IPS-18a (cell line): ENCODE results near the gene DDRGK1.

Source experiments
- H3K27ac ChIP-seq: one replicate; pipeline ENCODE4 v1.5.1; 2013; ENCODE audit warnings: low read length
- H3K27me3 ChIP-seq: one replicate; pipeline ENCODE4 v1.6.1; 2013; ENCODE audit warnings: mild to moderate bottlenecking, low read length; ENCODE audit not compliant: control insufficient read depth, insufficient read depth
- H3K36me3 ChIP-seq: one replicate; pipeline ENCODE4 v1.6.1; 2013; ENCODE audit warnings: low read depth, low read length; ENCODE audit not compliant: control insufficient read depth
- H3K4me1 ChIP-seq: one replicate; pipeline ENCODE4 v1.6.1; 2013; ENCODE audit warnings: low read depth, low read length; ENCODE audit not compliant: control insufficient read depth
- H3K4me3 ChIP-seq: one replicate; pipeline ENCODE4 v1.5.1; 2013; ENCODE audit warnings: low read length
- H3K9ac ChIP-seq: one replicate; pipeline ENCODE4 v1.6.1; 2013; ENCODE audit warnings: mild to moderate bottlenecking, low read length, moderate library complexity
- H3K9me3 ChIP-seq: one replicate; pipeline ENCODE4 v1.6.1; 2013; ENCODE audit warnings: low read depth, low read length; ENCODE audit not compliant: control insufficient read depth

Gene DDRGK1

DNA sequence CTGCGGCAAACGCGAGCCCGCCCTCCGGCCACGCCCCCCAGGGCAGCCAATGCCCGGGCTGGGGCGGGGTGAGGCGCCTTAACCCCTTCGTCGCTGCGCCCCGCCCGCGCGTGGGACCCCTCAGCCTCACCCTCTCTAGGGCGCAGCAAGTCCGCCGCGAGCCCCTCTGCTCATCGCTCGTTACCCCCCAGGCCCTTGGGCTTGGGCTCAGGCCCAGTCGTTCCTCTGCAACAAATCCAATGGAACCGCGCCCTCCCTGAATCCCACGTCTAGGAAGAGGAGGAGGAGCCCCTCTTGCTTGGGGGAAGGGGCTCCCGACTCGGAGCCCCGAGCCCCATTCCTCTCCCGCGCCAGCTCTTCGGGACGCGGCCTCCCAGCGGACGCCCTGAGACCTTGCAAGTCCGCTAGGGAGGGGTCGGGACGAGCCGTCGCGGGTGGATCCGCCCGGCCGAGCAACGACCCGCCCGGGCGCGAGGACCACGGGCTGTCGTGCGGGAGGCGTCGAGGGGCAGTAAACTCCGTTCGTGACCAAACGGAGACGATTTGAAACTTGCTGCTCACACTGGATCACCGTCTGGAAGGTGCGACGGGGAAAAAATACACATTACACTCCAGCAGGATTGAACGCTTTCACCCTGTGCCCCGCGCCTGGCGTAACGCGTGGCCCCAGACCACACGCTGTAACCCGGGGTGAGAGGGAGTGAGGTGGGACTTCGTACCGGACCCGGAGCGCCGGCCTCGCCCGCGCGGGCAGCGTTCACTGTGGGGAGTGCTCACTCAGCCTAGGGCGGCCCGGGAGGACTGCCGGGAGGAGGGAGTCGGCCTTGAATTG lies 30.7 kb downstream of the DDRGK1 start:
- H3K36me3 ChIP-seq, result no peaks in the 10 kb centered on the region
- H3K27ac ChIP-seq, result peak overlapping the region; percentile 45
- peak overlapping the region; percentile 85 for H3K4me3 ChIP-seq
- no peaks in the 10 kb centered on the region for H3K9me3 ChIP-seq
- peak overlapping the region; percentile 76 for H3K9ac ChIP-seq
- H3K27me3 ChIP-seq, result peaks cover 5% of the 10 kb centered on the region
- H3K4me1 ChIP-seq, result peaks cover 17% of the 10 kb centered on the region

DNA sequence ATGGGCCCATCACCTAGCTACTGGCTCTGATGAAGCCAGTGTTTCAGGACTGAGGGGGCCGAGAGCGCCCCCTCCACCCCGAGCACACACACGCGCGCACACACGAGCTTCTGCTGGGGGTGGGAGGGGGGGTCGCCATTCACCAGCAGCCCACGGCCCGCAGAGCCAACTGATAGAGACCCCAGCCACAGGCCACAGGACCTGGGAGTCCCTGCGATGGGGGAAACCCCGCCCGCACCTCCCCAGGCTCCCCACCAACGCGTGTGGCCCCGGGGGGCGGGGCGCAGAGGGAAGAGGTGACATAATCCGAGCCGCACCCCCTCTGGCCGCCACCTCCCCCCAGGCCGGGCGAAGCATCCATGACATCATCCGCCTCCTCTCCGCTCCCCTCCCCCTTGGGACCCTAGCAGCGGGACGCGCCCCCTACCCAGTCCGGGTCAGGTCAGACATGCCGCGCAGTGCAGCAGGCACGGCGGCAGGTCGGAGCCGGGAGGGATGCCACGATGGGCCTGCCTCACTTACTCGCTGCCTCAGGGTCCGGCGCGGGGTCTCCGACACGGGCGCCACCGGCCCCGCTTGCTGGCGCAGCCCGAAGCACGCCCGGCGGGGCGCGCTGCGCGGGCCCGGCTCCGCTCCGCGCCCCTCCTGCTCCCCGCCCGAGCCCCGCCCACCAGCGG lies 31.4 kb downstream of the DDRGK1 start, which contains the start of gene LZTS3:
Gene LZTS3 (minus strand): TSS at position 617 of the 677 bp plus-strand sequence. CDS start 6,386 bp downstream, outside the sequence.
- Histone ChIP-seq H3K9ac (peak within 1 kb of the TSS; percentile 76), H3K4me3 (peak within 1 kb of the TSS; percentile 85), H3K27me3 (peaks cover 5% of the 10 kb centered on the region), H3K27ac (peak within 1 kb of the TSS; percentile 45), H3K36me3 (no peaks in the 10 kb centered on the region), H3K4me1 (peaks cover 17% of the 10 kb centered on the region), H3K9me3 (no peaks in the 10 kb centered on the region)

DNA sequence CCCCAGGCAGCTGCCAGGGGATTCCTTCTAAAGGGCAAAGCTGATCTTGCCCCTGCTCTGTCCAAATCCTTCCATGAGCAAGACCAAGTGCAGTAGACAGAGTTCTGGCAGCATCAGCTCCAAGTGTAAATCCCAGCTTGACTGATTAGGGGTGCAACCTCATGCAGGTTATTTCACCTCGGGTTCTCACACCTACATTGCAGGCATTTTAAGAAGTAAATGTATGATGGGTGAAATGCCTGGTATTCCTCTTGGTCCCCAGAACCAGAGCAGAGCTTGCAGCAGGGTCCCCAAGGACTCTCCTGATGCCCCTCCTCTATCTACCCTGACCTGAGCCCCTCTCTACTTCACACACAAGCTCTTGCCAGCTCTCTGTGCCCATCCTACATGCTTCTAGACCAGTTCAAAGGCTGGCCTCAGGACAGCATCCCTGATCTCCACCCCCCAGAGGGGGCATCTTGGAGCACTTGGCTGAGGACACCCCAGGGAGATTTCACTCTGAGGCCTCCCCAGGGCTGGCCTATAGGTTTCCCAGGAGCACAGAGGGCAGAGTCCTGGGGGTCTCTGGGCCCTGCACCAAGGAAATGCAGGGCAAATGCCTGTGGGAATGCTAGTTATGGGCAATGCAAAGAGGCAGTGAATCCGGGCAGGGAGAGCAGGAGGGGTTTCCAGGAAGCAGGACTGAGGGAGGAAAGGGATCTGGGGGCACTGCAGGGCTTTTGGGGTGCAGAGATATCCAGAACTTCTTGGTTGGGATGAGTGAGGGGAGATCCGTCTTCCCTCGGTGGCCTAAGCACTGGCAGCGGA lies 32.2 kb downstream of the DDRGK1 start:
- no peak overlapping the region for H3K9ac ChIP-seq
- peak overlapping the region; percentile 85 for H3K4me3 ChIP-seq

DNA sequence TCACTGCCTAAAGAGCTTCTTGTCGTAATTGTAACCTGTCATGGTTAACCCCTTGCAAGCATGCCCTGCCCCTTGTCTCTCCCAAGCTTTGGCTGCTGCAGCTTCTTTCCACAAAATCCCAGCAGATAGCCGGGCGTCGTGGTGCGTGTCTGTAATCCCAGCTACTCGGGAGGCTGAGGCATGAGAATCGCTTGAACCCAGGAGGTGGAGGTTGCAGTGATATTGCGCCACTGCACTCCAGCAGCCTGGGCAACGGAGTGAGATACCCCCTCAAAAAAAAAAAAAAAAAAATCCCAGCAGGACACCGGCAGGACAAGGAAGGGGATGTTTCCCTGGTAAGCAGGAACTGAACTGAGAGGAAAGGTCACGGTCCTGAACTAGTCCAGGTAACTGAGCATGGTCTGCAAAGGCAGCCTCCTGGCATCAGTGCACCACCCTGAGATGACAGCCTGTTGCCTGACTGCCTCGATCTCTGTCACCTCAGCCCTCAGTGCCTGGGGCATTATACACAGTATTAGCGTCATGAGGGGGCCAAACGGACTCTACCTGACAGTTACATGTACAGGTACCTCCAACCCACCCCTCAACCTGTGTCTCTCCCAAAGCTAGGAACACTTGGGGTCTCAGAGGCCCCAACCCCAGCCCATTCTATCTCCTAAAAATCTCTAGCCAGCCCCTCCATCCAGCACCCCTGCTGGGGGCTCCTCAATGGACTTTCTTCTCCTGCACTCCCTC lies 32.9 kb downstream of the DDRGK1 start:
- Histone ChIP-seq H3K9me3 (no peaks in the 10 kb centered on the region), H3K27me3 (peaks cover 12% of the 10 kb centered on the region), H3K4me3 (no peak overlapping the region), H3K27ac (no peak overlapping the region), H3K36me3 (no peaks in the 10 kb centered on the region), H3K4me1 (peaks cover 22% of the 10 kb centered on the region), H3K9ac (no peak overlapping the region)

More for the DNA sequence above, 32.2 kb downstream of the DDRGK1 start:
- Histone ChIP-seq H3K9me3 (no peaks in the 10 kb centered on the region), H3K4me1 (peaks cover 20% of the 10 kb centered on the region), H3K36me3 (no peaks in the 10 kb centered on the region), H3K27me3 (peaks cover 9% of the 10 kb centered on the region), H3K27ac (no peak overlapping the region)

DNA sequence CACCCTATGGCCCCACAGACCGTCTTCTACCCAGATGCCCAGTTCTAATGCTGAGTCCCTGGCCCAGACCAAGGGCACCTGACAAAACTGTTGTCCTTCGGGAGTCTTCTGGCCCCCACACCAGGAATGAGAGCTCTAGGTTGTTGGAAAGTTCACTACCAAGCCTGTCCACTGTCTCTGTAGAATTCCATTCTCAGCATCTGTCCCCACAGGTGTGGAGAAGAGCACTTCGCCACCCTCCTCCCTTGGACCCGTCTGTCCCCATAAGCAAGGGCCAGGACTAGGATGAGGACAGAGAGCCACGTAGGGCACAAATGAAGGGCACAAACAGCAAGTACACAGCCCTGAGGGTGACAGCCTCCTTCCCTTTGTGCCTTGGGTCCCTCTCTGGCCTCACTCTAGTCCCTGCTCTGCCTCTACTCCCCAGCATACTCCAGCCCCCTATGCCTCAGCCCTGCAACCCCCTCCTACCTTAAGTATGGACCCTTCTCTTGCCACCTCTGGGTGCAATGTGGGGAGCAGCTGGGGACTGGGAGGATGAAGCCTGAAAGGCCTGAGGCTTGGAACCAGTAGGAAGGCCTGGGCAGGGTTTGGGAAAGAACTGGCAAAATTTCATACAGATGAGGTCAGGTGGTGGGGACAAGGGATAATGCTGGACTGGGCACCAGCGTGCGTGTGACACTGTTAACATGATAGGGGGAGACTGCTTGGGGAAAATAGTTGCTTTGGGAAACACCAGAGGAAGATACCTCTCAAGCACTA lies 35.5 kb downstream of the DDRGK1 start:
- Histone ChIP-seq H3K9ac (peak overlapping the region; percentile 60), H3K4me1 (peaks cover 10% of the 10 kb centered on the region), H3K4me3 (peak overlapping the region; percentile 58), H3K27ac (no peak overlapping the region), H3K9me3 (no peaks in the 10 kb centered on the region), H3K36me3 (no peaks in the 10 kb centered on the region), H3K27me3 (peaks cover 12% of the 10 kb centered on the region)

DNA sequence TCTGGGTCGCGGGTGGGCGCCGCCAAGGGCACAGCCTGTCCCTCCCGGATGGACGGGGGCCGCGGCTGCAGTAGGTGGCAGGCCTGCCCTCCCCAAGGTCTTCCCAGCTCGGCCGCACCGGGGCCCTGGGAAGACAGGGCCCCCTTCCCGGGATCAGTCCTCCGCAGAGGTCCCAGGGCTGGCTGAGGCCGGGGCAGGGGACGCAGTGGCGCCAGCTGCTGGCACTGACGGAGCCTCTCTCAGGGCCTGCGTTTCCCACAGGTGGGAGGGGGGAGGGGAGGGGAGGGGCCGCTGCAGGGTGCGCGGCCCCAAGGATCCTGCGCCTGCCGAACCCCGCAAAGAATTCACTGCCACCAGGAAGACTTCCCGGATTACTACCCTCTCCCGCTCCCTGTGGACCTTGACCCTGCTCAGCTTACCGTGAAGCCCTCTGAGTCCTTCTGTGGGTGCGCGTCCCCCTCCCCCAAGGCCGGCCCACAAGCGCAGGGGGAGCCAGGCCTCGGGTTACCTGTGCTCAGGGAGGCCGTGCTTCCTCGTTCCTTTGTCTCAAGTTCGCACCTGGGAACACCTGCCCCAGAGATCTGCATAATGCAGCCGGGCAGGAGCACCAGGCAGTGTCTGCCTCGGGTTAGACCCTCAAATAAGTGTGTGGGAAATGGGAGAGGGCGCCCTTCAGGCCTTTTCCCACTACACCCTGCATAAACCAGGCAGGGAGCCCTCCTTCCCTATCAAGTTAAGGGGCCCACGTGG lies 36.2 kb downstream of the DDRGK1 start:
- peak overlapping the region; percentile 60 for H3K9ac ChIP-seq
- peak overlapping the region; percentile 58 for H3K4me3 ChIP-seq

DNA sequence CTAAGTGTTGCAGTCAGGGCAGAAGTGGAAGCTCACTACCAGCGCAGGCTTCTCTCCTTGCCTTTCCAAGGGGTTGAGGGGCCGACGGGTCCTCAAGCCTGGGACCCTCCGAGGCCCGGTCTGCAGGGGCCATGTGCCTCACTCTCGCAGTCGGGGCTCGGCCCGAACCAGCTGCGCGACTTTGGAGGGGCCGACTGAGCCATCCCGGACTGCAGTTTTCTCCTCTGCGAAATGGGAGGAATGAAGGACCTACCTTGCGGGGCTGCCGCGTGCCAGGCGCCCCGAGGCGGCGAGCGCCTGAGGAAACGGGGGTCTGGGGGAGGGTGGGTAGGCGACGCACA lies 36.8 kb downstream of the DDRGK1 start:
- H3K36me3 ChIP-seq, result no peaks in the 10 kb centered on the region
- no peak overlapping the region for H3K27ac ChIP-seq
- no peaks in the 10 kb centered on the region for H3K9me3 ChIP-seq
- peaks cover 10% of the 10 kb centered on the region for H3K4me1 ChIP-seq
- peak overlapping the region; percentile 60 for H3K9ac ChIP-seq
- peaks cover 12% of the 10 kb centered on the region for H3K27me3 ChIP-seq
- peak overlapping the region; percentile 58 for H3K4me3 ChIP-seq

More for the DNA sequence above, 36.2 kb downstream of the DDRGK1 start:
- Histone ChIP-seq H3K9me3 (no peaks in the 10 kb centered on the region), H3K27me3 (peaks cover 12% of the 10 kb centered on the region), H3K4me1 (peaks cover 10% of the 10 kb centered on the region), H3K36me3 (no peaks in the 10 kb centered on the region), H3K27ac (no peak overlapping the region)

DNA sequence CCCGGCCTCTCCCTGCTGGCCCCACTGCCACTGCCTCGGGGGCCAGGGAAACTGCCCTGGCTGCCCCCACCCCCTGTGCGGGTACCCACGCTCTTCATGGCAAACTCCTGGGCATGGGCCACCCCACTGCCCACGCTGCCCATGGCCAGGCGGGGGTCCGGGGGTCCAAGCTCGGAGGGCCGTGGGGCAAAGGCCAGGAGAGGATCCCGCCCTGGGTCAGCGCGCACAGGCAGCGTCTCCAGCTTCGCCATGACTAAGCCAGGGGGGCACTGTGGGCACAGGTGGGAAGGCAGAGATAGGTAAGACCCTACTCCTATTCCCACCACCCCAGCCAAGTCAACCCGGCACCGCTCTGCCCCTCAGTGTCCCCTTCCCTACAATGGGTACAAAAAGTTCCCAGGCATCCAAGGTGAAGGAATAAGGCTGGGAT lies 37.6 kb downstream of the DDRGK1 start:
- no peak overlapping the region for H3K4me3 ChIP-seq
- H3K4me1 ChIP-seq, result peaks cover 5% of the 10 kb centered on the region
- peaks cover 12% of the 10 kb centered on the region for H3K27me3 ChIP-seq
- no peak overlapping the region for H3K9ac ChIP-seq
- H3K36me3 ChIP-seq, result no peaks in the 10 kb centered on the region
- no peaks in the 10 kb centered on the region for H3K9me3 ChIP-seq
- H3K27ac ChIP-seq, result no peak overlapping the region

DNA sequence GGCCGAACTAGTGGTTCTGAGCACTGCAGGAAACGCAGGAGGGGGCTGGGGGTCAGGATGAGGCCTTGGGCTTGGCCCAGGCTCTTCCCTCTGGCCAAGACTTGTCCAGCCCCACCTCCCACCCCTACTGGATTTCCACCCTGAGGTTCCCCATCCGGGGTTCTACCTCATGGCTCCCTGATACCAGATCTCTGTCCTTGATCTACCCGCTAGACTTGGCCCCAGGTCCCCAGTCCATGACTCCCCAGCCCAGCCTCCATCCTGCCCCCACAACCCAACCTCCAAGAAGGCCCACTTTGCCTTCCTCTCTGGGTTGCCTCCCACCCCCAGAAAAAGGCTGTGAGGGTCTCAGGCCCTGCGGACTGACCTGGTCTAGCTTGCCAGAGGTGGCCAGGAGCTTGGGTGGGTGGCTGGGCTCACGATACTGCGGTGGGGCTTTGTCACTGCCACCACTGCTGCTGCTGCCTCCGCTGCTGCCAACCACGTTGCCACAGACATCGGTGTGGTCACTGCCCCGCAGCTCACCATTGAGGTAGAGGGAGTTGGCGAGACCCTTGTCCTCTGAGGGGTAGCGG lies 38.1 kb downstream of the DDRGK1 start:
- Histone ChIP-seq H3K4me1 (peaks cover 5% of the 10 kb centered on the region), H3K27ac (no peak overlapping the region), H3K36me3 (no peaks in the 10 kb centered on the region), H3K27me3 (peaks cover 12% of the 10 kb centered on the region), H3K4me3 (no peak overlapping the region), H3K9me3 (no peaks in the 10 kb centered on the region), H3K9ac (no peak overlapping the region)
